Stimulated activated CD8-positive, alpha-beta memory T cell treated with anti-CD3 and anti-CD28 coated beads, Interleukin-12 subunit alpha, Interleukin-12 subunit beta, amount 100 ng/mL, for 4 hours (primary cell): Measurements from ENCODE around the gene TRAK1.

Experiments used
- DNase-seq: peaks from one replicate; pipeline ENCODE4 v3.0.0-alpha.2; 2020; ENCODE audit warnings: low read depth

The TRAK1 gene

GRCh38 chr3:42205800-42206514, 114.8 kb downstream of the TRAK1 start:
- no peak for DNase-seq

GRCh38 chr3:42209917-42210316, 118.8 kb downstream of the TRAK1 start:
- DNase-seq, result no peak

DNA sequence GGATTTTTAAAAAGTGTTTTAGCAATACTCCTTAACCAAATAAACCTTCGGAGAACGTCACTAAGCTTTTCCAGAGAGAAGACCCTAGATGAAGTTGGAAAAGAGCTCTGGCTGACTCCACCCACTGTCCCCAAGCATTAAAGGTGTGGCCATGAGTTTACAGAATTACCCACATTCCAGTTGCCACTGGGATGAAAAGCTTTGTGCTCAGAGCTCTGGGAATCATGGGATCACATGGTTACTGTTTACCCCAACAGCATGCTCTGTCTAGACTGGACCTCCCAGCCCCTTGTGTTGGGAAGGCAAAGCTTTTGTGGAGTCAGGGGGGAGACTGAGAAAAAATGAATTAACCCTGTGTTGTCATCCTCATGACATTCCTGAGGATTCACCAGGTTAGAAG, 119.6 kb downstream of the TRAK1 start:
- no peak for DNase-seq

DNA sequence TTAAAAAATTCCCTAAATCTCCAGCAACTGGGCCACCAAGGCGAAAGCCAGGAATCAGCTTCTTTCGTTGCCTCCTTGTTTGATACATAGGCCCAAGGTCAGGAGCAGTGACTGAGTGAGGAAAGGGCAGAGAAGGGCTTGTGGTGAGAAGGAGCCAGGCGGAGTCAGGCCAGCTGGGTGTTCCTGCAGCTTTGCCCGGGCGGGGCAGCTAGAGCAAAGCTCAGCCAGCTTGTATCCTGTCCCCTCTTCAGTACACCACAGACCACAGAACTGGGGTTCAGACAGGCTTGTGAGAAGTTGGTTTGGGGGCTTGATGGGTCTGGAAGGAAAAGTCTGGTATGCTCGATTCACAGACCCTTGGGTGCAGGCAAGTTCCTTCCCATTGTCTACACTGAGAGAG, 122.3 kb downstream of the TRAK1 start:
- DNase-seq, result no peak

DNA sequence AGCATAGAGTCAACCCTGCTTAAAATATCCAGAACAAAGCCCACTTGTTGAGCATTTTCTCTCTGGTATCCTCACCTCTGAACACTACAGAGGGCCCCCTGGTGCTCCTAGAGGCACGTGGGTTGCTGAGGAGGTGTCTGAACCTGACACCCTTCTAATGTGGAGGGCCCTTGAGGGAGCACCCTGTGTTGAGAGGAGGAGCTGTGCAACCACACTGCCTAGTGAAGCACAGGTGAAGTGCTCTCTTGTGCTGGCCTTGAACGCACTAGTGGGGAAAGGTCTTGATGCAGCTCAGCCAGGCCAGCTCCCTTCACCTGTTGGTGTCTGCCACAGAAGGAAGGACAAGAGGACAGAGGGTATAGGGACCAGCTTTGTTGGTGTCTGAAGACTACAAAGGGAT, 122.9 kb downstream of the TRAK1 start:
- no peak for DNase-seq

DNA sequence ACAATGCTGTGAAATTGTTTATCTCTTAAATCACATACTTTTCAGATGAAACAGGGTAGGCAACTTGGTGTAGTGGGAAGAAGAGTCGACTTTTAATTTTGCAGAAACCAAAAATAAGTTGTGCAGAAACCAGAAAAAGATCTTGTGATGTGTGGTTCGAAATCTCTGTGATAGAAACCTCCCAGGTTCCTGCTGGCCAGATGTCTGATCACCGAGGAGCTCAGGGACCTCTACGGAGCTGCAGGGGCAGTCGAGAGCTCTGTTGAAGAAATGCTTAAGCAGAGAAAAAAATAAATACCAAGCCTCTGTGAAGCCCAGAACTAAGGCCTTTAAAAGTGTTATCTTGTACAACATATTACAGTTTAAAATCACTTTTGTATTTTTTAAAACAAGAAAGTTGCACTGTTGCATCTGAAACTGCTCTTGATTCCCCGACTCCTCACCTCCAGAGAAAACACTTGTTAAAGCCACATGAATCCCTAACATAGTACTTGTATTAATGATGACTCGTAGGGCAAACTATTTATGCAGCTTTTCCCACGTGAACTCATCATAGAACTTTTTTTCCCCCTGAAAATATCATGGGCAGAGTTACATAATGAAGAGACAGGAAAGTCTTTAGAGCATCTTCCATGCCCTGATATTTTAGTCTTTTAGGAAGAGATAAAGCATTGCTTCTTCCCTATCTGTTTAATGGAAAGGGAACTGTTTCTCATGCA, 123.6 kb downstream of the TRAK1 start:
- no peak for DNase-seq

GRCh38 chr3:42216302-42216701, 125.1 kb downstream of the TRAK1 start:
- DNase-seq, result no peak

DNA sequence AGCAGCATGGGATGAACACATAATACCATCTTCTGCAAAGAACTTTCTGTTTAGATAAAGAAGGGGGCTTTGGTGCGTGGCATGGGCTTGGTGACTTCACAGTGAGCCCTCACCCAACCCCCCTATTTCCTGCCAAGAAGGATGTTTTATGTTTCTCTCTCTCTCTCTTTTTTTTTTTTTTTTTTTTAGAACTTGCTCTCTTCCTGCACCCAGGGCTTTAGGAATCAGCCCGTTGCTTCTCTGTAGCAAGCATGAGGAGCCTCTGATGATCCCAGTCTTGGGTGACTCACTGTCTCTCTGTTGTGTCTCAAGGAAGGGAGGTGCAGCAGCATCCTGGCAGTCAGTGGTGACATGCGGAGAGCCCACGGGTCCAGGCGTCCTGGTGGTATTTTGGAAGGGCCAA, 125.8 kb downstream of the TRAK1 start:
- no peak for DNase-seq

- DNase-seq, result no peak
Measured at GRCh38 chr3:42220436-42221121, 129.4 kb downstream of the TRAK1 start.

DNA sequence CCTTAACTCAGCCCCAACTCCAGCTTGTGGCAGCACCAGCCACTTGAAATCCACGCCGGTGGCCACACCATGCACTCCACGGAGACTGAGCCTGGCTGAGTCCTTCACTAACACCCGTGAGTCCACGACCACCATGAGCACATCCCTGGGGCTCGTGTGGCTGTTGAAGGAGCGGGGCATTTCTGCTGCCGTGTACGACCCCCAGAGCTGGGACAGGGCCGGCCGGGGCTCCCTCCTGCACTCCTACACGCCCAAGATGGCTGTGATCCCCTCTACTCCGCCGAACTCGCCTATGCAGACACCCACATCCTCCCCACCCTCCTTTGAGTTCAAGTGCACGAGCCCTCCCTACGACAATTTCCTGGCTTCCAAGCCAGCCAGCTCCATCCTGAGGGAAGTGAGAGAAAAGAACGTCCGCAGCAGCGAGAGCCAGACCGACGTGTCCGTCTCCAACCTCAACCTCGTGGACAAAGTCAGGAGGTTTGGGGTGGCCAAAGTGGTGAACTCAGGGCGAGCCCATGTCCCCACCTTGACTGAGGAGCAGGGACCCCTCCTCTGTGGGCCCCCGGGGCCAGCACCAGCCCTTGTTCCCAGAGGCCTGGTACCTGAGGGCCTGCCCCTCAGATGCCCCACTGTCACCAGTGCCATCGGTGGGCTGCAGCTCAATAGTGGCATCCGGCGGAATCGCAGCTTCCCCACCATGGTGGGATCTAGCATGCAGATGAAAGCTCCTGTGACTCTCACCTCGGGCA, 132.0 kb downstream of the TRAK1 start:
- DNase-seq, result no peak

DNA sequence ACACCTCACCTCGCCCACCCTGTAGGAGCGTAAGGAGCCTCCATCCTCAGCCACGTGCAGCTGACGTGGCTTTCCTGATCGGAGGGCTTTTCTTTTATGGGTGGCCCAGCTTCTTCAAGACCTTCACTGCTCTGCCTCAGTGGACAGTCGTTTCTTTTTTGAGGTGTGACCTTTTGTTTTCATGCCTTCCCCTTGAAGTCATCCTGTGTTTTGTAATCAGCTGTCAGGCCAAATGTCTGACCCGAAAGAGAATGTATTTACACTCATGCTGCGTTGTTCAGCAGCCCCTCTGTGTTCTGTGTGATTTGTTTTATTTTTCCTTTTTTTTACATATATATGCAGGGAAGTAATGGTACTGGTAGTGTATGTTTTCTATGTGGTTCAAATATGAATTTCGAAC, 133.0 kb downstream of the TRAK1 start:
- DNase-seq, result no peak

GRCh38 chr3:42224658-42225421, 133.7 kb downstream of the TRAK1 start:
- DNase-seq, result no peak

DNA sequence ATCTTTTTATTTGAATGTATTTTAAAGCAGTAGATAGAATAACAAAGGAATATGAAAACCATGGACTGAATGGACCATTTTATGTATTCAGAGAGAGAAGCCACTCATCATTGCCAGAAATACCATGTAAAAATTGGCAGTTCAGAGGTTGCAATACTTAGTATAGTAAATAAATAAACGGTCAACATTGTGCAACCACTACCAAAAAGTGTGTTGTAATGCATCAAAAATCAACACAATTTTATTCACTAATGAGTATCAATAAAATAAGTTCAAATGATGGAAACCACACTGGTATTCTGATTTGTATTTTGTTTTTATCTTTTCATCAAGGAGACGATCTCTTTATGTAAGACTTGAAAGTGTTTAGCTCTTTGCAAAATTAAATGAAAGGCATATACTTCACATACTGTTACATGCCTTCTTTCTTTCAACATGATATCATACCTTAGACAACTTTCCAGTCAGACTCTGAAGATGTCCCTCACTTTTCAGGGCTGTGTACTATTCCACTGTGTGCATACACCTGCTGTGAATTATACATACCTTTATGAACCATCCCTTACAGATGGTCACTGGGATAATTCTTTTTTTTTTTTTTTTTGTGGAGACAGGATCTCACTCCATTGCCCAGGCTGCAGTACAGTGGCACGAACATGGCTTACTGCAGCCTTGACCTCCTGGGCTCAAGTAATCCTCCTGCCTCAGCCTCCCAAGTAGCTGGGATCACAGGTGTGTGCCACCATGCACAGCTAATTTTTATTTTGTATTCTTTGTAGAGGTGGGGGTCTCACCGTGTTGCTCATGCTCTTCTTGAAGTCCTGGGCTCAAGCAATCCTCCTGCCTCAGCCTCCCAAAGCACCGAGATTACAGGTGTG, 134.6 kb downstream of the TRAK1 start:
- DNase-seq, result no peak

GRCh38 chr3:42226470-42227425, 135.6 kb downstream of the TRAK1 start:
- no peak for DNase-seq

DNA sequence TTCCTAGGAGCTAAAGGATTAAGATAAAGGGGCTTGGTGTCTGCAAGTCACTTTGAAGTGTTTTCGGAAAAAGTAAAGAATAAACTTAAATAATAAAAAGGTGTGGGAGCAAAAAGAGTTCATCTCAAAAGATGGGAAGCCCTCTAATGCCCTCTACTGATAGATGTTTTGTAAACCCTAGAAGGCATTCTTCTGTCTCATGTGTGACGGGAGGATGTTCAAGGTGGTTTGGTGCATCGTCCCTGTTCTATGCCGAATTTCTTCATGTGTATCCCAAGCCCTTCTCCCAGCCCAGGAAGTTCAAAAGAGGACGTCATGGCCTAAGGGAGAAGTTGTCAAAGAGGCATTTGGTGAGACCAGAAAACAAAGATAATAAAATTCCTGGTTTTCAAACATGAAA, 137.6 kb downstream of the TRAK1 start:
- no peak for DNase-seq

DNA sequence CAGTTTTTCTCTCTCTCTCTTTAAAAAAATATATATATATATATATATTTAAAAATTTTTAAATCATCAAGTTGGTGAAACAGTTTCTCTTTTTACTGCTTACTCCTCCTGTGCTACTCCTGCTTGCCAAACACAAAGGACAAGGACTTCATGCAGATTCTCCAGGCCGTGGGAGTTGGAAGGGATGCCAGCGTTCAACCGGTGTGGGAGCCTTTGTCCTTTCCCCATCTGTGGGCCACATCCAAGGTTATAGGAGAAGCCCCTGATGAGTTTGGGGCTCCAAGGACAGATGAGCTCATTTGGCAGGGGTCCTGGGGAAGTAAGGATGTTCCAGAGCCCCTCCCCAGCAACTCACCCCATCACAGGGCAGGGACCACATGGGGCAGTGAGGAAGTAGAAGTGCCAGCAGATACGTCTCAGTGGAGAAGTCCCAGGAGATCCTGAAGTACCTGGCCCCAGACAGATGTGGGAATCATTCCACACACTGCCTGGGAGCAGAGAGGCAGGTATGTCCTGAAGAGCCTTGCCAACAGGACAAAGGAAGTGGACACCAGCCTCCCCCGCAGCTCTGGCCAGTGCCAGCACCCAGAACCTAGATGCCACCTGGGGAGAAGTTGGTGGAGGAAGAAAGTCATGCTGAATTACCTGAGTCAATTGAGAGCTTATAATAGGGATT, 138.2 kb downstream of the TRAK1 start:
- DNase-seq, result no peak

DNA sequence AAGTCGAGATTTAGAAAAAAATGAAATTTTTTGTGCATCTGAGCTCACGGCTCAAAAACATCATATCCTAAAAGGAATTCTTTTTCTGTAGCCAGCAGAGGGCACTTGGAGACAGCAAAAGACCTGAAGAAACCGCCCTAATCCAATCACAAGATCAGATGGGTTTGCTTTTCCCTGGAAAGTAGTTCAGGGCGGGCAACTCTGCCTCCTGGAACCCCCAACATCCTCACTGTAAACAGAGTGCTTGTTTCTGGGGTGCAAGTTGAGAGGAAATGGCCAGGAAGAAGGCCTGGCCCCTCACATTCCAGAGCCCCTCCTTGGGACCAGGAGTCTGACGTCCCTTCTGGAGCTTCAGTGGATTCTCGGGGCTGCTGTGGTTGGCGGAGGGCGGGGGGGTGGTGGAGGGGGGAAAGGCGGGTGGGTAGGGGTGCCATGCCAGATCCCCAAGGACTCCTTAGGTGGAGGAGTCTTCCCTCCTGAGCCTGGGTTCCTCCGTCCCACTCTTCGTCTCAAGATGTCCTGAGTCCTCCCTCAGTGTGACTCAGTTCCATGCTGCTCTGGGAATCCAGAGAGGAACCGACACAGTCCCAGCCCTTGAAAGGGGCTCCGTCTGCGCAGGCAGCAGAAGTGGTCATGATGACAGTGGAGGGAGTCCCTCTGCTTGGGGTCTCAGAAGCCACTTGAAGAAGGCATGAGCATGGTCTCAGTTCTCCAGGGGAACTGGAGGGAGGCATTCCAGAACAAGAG, 139.0 kb downstream of the TRAK1 start:
- DNase-seq, result no peak

DNA sequence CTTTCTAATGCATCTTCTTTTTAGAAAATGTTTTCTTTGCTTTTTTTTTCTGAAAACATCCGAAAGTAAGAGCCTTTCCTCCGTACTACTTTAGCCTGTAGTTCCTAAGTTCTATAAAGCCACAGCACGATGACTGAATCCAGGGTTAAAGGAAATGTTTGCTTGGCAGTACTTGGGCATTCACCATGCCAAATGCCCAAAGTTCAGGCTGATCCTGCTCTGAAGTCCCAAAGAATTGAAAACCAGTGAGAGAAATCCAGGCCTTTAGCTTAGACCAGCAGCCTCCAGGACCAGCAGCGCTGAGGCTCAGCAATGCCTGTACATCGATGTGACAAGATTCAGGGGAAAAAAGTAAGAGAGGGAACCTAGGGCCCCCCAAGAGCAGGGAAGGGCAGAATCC, 139.7 kb downstream of the TRAK1 start:
- DNase-seq, result no peak
